SK-N-SH (cell line): ENCODE results near the gene MYL12A.

ENCODE experiments used
- CHD2 ChIP-seq: fragments of 150-350 bp; IDR thresholded peaks from 2 replicates; pipeline ENCODE4 v1.6.1; 2018; ENCODE audit warnings: low read length; ENCODE audit not compliant: partially characterized antibody
- CTCF ChIP-seq: fragments of 200-600 bp; sonication (generic); IDR thresholded peaks from 2 replicates; pipeline ENCODE4 v1.6.1; 2017; ENCODE audit warnings: antibody characterized with exemption, mild to moderate bottlenecking, moderate library complexity
- EP300 ChIP-seq, 2 experiments: IDR thresholded peaks; 2 replicates each; pipeline versions ENCODE4 v1.4.0 to v1.6.1; 2012; ENCODE audit warnings: borderline replicate concordance in 1 of 2, low read depth in 1 of 2, low read length in 1 of 2
- FOXJ3 ChIP-seq: sonication (generic); formaldehyde crosslinking; IDR thresholded peaks from 2 replicates; pipeline ENCODE4 v1.5.1; 2020; ENCODE audit warnings: mild to moderate bottlenecking, missing genetic modification reagents
- IRF3 ChIP-seq: fragments of 150-350 bp; IDR thresholded peaks from 2 replicates; pipeline ENCODE4 v1.6.1; 2016; ENCODE audit warnings: mild to moderate bottlenecking, low read depth, low read length
- MXI1 ChIP-seq: IDR thresholded peaks from 2 replicates; pipeline ENCODE4 v1.6.1; 2012; ENCODE audit warnings: mild to moderate bottlenecking, low read depth, low read length, improper control_type of control experiment
- PBX3 ChIP-seq: IDR thresholded peaks from 2 replicates; pipeline ENCODE4; 2012
- POLR2AphosphoS5 ChIP-seq: IDR thresholded peaks from 2 replicates; pipeline ENCODE4 v1.6.1; 2012; ENCODE audit warnings: low read depth, low read length
- RAD21 ChIP-seq: IDR thresholded peaks from 2 replicates; pipeline ENCODE4 v1.6.1; 2012; ENCODE audit warnings: mild to moderate bottlenecking, low read length
- REST ChIP-seq: IDR thresholded peaks from 2 replicates; pipeline ENCODE4 v1.6.1; 2012; ENCODE audit warnings: mild to moderate bottlenecking, low read depth, low read length, moderate library complexity
- SMC3 ChIP-seq: IDR thresholded peaks from 2 replicates; pipeline ENCODE4 v1.6.1; 2012; ENCODE audit warnings: low read depth, low read length, improper control_type of control experiment
- TAF1 ChIP-seq: IDR thresholded peaks from 2 replicates; pipeline ENCODE4 v1.6.1; 2012; ENCODE audit warnings: low read depth, mild to moderate bottlenecking, low read length, moderate library complexity, borderline replicate concordance
- TCF12 ChIP-seq: IDR thresholded peaks from 2 replicates; pipeline ENCODE4 v1.4.0; 2012
- USF2 ChIP-seq: fragments of 150-350 bp; IDR thresholded peaks from 2 replicates; pipeline ENCODE4 v1.6.1; 2017; ENCODE audit warnings: antibody characterized with exemption, low read length, low read depth, borderline replicate concordance

- TF ChIP-seq CTCF (no peak), EP300 (IDR thresholded peaks at IDR 0.05; ENCODE audit: borderline replicate concordance in 1 of 2, low read depth in 1 of 2, low read length in 1 of 2) (no peak), TCF12 (no peak), REST (no peak), SMC3 (no peak), CHD2 (no peak), FOXJ3 (CRISPR knock-in tag) (no peak), RAD21 (no peak), MXI1 (no peak), PBX3 (no peak), IRF3 (no peak), TAF1 (no peak), POLR2AphosphoS5 (no peak), USF2 (no peak)
Observed at GRCh38 chr18:3209859-3210569, 37.6 kb upstream of the MYL12A start.
